GM12801 (cell line): ENCODE data around the gene CCL14.
A peak's percentile ranks its signal among the peaks of the same experiment; 100 is the strongest.

Experiments
- CTCF ChIP-seq: IDR thresholded peaks from one replicate; pipeline ENCODE4 v1.5.1; 2011; ENCODE audit warnings: control low read depth; ENCODE audit not compliant: insufficient read length; ENCODE audit errors: extremely low read depth

Gene CCL14

DNA sequence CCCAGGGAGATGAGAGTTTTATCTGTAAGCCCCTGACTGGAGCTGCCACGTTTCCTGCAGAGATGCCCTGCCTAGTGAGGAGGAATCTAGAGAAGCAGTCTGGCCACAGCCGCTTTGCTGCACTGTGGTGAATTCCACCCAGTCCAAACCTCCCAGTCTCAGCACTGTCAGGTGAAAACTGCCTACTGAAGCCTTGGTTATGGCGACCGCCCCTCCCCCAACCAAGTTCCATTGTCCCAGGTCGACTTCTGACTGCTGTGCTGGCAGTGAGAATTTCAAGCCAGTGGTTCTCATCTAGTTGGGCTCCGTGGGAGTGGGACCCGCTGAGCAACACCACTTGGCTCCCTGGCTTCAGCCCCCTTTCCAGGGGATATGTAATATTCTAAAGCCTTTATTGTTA lies 32.8 kb downstream of the CCL14 start:
- no peak for TF ChIP-seq CTCF

DNA sequence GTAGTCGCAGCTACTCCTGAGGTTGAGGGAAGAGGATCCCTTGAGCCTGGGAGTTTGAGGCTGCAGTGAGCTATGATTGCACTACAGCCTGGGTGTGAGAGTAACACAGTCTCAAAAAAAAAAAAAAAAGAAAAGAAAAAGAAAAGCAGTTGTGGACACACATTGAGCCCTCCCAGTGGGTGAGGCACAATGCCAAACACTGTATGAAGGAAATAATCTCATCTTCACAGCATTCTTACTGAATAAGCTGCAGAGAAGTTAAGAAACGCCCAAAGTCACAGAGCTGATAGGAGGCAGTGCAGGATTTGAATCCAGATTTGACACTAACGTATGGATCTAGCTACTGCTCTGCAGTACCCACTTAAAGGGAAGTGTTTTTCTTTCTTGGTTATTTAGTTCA lies 37.1 kb downstream of the CCL14 start:
- no peak for TF ChIP-seq CTCF

DNA sequence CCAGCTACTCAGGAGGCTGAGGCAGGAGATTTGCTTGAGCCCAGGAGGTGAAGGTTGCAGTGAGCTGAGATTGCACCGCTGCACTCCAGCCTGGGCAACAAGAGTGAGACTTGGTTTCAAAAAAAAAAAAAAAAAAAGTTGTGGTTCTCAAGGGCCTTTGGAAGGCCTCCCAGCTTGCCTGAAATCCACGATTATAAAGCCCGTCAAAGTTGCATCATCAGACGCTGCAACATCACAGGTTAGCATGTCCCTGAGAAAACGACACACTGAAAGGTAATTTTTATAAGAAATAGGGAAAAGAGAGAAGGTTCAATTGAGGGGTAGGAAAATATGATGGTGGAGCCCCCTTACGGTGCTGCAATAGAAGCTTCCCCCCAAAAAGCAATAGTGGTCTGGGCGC lies 38.4 kb downstream of the CCL14 start:
- TF ChIP-seq CTCF, result no peak

DNA sequence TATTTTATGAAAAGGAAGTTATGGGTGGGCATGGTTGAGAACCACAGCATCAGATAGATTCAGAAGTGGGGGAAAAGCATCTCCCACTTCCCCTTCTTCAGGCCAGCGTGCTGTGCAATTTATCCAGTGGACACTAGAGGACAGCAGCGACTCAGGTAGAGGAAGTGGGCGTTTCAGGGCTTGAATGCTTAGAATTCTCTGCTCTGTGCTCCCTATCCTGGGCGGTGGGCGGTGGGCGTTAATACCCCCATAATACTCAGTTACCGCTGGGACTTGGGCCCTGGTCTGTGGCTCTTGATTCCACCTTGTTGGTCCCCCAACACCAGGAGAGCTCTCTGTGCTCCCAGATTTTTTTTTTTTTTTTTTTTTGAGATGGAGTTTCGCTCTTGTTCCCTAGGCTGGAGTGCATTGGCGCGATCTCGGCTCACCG lies 39.4 kb downstream of the CCL14 start:
- peak; percentile 8 for TF ChIP-seq CTCF

DNA sequence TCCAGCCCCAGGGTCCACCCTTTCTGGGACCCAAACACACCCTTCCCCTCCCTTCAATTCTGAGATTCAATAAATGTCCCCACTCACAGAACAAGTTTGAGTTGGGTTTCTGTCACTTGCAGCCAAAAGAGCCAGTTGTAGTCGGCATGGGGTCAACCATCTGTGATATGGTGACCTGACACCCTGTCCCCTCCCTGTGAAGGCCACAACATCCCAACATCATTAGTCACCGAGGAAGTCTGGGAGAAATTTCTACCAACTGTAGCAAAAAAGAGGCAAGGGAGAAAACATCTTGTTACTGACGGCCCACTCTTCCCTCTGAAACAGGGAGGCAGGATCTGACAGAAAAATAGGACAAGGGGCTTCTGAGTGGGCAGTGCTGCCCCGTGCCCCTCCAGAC lies 42.4 kb downstream of the CCL14 start:
- TF ChIP-seq CTCF, result no peak

- TF ChIP-seq CTCF, result no peak
Measured at GRCh38 chr17:35943537-35943936, 43.0 kb downstream of the CCL14 start, which contains the start of gene LYZL6. LYZL6 (minus strand) TSS chr17:35943713; CDS start chr17:35939356, 4,357 bp downstream.

DNA sequence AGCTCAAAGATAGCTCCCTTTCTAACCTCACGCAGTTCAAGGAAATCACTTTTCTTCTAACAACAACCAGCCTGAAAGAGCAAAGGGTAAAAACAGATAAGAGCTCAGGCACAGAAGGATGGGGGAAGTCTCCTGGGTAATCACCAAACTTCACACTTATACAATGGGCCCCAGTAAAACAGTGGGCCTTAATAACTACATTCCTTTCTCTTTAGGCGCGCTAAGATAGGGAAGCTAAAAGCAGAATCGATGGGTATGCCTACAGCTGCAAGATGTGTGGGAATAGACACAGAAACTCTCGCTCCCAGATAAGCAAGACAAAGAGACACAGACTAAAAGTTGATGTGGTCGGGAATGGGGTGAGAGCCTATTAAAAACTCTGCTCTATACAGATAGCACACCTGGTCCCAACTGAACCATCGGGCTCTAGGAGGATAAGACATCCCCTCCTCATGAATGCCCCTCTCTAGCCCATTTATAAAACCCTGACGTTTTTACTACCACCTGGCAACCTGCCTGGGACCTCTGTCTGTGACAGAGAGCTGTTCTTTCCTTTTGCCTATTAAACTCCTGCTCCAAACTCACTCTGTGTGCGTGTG lies 43.8 kb downstream of the CCL14 start:
- TF ChIP-seq CTCF, result no peak
